GM19193 (cell line): ENCODE data around the gene RMC1.

Source experiments
- POLR2A ChIP-seq: IDR thresholded peaks from 4 replicates; pipeline ENCODE4 v1.6.1; 2011; ENCODE audit not compliant: insufficient read depth, insufficient read length; ENCODE audit errors: extremely low read depth

RMC1 gene

DNA sequence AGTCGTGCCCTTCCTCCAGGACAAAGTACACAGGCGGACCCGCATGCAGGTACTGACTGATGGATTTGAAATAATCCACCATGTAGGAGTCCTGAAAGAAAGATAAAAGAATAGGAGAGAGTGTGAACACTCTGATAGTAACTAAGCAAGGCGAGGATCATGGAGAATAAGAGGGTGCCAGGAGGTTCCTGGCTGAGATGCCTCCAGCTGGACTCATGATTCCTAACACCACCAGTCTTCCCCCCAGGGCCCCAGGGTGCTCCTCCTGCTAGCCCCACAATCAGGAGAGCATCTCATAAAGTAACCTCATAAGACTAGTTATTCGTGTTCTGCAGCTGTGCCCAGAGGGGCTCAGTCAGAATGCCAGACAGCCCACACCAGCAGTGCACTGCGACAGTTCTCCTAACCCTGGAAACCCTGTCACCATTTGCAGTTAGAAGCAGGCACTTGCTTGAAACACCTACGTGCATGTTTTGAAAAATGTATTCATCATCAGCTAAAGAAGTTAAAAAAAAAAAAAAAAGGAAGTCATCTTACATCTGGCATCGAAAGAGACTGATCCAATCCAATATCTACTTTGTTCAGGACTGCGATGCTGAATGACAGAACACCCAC lies 36.7 kb downstream of the RMC1 start:
- TF ChIP-seq POLR2A, result no peak

DNA sequence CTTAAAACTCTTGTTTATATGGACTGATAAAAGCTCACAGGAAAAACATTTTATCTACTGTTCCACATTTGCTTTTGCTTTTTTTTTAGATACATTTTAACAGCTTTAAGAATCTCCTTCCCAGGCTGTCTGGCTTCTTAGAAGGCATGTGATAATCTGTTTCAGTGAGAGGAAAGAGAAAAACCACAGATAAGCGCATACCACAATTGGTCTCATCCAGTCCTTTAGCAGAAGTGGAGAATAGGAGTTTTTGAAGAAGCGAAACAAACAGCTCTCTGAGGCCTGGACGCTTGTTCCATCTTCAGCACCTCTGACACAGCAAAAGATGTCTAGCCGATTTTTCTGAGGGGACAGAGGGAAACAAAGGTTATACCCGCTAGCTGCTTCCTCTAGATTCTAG lies 37.6 kb downstream of the RMC1 start:
- no peak for TF ChIP-seq POLR2A

DNA sequence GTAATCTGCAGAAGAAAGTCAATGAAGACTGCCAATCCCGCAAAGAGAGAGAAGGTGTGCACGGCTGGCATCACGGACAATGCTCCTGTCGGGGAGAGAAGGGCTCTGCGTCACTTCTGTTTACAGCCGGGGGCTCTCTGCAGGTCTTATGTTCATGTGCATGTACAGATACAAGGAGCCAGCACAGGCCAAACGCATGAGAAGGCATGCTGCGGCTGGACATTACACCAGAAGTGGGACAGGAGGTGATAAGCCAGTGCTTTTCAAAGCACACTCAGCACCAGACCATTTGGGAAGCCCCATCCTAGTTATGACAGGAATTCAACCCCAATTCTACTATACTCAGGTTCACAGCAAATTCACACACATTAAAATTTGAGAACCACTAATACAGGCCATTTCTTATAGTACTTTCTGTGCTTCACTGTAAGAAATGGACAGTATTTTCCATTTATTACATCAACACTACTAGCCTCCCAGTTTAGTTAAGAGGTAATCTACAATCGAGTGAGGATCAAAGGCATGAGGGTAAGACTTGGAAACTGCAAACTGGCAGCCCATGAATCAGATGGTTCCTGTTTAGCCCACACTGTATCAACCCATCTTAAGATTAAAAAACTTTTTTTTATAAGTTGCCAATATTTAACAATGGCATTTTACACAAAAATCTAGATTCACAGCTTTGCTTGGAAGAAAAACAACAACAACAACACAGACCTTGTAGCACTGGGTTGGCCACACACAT lies 38.2 kb downstream of the RMC1 start:
- no peak for TF ChIP-seq POLR2A

DNA sequence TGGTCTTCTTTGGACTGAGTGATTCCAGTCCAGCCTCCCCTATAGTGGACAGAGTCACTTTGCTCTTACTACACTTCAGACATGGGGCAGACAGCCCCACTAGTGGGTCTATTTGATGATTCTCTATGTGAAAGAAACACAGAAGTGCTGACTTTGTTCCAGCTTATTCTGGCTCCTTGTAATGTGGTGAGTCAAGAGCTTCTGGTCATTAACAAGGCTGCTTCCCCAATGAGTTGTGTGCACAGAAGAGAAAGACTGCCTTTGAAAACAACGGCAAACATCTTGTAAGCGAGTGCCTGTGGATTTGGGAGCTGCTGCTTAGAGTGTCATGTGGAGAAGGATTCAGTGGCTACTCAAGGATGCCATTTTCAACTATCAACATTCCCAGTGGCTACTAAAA lies 39.1 kb downstream of the RMC1 start:
- TF ChIP-seq POLR2A, result no peak

DNA sequence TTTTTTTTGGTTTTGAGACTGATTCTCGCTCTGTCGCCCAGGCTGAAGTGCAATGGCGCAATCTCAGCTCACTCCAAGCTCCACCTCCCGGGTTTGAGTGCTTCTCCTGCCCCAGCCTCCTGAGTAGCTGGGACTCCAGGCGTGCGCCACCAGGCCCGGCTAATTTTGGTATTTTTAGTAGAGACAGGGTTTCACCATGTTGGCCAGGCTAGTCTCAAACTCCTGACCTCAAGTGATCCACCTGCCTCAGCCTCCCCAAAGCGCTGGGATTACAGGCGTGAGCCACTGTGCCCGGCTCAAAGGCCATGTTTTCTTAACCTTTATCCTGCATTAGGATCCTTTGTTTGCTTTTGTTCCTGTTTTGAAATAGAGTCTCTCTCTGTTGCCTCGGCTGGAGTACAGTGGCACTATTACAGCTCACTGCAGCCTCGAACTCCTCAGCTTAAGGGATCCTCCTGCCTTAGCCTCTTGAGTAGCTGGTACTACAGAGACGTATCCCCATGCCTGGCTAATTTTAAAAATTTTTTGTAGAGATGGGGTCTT lies 42.0 kb downstream of the RMC1 start:
- TF ChIP-seq POLR2A, result no peak

DNA sequence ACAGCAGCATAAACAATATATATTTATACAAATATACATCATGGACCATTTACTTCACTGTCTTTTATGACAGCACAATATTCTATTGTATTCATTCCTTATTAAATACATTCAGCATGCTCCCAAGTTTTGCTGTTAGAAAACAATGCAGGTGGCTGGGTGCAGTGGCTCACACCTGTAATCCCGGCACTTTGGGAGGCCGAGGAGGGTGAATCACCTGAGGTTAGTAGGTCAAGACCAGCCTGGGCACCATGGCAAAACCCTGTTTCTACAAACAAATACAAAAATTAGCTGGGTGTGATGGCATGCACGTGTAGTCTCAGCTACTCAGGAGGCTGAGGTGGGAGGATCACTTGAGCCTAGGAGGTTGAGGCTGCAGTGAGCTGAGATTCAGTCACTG lies 44.0 kb downstream of the RMC1 start:
- TF ChIP-seq POLR2A, result no peak

DNA sequence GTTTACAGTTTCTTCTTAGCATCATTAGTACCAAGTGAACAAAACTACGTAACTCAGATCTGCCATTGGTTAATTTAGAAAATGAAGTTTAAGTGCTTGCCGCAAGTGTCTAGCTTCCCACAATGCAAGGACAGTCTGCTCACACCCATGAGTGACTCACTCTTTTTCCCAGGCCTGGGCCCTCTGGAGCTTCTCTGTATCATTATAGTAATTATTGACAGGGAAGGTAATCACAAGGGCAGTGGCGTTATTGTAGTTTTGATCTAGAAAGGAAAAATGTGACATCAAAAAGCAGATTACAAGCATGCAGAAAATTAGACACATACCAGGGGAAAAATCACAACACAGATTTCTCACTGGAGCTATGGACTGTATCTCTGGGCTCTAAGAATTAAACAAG lies 44.5 kb downstream of the RMC1 start:
- no peak for TF ChIP-seq POLR2A

DNA sequence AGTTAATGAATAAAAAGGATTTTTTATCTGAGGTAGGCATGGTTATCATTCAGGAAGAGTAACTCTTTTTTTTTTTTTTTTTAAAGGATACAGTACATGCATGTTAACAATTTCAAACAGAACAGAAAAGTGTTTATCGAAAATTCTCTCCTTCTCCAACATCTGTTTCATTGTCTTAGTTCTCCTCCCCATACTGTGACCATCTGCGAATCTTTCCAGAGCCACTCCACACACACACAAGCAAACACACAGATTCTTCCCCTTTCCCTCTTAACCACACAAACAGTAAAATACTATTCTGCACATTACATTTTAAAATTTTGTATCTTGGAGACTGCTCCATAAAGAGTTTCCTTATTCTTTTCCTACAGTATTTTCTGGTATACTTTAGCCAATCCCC lies 45.0 kb downstream of the RMC1 start:
- TF ChIP-seq POLR2A, result no peak

DNA sequence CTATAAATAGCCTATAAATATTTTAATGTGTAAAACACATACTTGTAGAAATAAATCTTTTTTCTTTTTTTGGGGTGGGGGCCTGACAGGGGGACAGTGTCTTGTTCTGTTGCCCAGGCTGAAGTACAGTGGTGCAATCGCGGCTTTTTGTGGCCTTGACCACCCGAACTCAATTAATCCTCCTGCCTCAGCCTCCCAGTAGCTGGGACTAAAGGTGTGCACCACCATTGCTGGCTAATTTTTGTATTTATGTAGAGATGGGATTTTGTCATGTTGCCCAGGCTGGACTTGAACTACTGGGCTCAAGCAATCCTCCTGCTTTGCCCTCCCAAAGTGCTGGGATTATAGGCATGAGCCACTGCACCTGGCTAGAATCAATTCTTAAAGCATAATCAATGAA lies 45.4 kb downstream of the RMC1 start:
- no peak for TF ChIP-seq POLR2A

DNA sequence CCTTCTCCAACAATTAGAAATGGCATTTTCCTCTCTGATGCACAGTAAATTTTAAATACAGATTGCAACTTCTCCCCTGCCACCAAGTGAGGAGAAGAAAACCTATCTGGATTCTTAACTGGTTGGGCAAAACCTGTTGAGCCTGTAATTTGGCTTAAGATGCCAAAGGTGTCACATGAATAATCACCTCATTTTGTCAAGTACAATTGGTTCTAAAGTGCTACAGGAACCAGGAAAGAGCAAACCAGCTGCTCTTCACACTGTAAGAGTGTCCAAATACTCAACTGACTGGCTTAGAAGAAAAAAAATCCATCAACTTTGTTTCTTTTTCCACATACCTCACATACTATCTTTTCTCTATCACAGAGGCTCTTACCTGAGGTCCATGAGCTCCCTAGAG lies 47.6 kb downstream of the RMC1 start:
- TF ChIP-seq POLR2A, result no peak

DNA sequence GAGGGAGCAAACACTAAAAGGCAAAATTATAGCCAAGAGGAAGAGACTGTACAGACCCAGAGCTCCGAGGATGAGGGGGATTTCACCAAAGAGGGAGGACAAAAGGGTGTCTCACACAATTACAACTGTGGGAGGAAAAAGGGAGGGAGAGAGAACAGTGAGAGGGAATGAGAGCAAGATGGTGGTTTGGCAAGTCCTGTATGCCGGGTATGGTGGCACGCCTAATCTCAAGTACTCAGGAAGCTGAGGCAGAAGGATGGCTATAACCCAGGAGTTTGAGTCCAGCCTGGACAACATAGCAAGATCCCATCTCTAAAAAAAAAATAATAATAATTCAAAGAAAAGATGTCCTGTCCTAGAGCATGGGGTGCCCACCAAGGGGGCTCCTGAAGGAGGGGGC lies 48.7 kb downstream of the RMC1 start:
- TF ChIP-seq POLR2A, result no peak

DNA sequence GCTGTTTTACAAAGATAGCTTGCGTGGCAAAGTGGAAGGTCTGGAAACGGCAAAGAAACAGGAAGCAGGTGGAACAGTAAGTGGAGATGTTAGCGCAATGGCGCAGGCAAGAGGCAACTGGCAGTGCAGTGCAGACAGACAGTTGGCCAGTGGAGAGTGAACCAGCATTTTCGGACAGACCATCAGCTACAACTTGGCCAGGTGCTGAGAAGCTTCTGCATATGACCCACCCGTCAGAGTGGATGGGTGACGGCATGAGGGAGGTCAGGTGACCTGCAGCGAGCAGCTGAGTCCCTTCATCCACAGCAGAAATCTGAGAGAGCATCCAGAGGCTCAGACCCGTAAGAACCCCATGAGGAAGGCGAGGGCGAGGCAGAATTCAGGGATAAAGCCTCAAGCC lies 49.2 kb downstream of the RMC1 start:
- no peak for TF ChIP-seq POLR2A

DNA sequence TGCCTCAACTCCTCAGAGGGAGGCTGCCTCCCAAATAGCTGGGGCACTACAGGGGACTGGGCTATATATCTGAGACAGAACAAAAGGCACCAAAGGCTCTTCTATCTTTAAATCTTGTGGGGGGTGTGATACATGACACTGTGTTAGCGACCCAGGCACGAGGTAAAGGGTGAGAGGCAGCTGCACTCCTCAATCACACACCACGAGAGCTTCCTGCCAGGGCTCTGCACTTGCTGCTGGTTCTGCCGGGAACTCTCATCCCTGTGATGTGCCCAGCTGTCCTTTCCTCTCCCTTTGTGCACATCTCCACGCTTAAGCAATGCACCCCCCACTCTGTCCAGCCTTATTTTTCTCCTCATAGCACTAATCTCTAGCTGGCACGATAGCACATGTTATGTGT lies 50.6 kb downstream of the RMC1 start:
- TF ChIP-seq POLR2A, result no peak

DNA sequence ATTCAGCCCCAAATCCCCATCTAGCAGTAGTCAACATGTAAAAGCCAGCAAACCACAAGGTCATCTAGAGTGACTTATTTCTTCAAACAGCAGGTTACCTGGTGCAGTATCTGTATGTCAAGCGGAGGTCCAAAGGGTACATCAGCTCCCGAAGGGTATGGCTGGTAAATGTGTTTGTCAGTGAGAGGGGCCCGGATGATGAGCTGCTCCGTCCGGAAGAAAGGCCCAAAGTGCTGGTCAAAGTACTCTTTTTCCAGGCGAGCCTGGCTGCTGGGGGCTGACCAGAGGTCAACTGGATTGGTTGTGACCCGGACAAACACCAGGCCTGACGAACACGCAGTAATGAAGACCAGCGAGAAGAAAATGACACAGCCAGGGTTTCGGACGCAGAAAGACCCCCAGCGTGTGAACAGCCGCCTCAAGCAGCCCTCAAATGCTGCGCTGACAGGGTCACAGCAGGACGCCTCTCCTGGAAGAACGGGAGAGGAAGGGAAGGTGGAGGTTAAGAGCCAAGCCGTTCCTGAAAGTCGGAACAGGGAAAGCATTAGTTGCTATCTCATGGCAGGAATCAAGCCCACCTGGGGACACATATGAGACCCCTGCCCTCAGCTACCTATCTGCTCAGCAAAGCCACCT lies 53.0 kb downstream of the RMC1 start:
- no peak for TF ChIP-seq POLR2A

DNA sequence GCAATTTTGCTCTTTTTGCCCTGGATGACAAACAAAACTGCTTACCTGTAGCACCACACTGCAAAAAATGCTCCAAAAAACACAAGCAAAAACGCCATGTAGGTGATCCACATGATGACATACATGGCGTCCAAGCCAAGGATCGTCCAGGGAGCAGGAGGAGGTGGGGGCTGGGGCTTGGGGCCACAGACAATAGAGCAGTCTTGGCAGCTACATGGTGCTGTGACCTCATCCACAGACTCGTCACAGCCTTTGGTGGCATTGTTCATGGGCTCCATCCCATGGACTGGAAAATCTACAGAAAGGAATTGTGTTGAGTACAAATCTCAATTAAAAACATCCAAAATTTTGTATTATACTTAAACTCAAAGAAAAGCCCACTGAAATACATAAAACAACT lies 56.9 kb downstream of the RMC1 start:
- TF ChIP-seq POLR2A, result no peak
